IMR-90 (cell line): ENCODE data around the gene THBS1.

Source experiments
- BHLHE40 ChIP-seq: fragments of 150-350 bp; IDR thresholded peaks from 2 replicates; pipeline ENCODE4 v1.6.1; 2016; ENCODE audit warnings: mild to moderate bottlenecking, low read depth, low read length
- CEBPB ChIP-seq: IDR thresholded peaks from 2 replicates; pipeline ENCODE4 v1.6.1; 2012; ENCODE audit warnings: low read depth, low read length, improper control_type of control experiment
- CHD1 ChIP-seq: IDR thresholded peaks from 2 replicates; pipeline ENCODE4 v1.6.1; 2012; ENCODE audit warnings: low read depth, low read length, improper control_type of control experiment
- FOS ChIP-seq: fragments of 150-350 bp; IDR thresholded peaks from 2 replicates; pipeline ENCODE4 v1.6.1; 2016; ENCODE audit warnings: low read depth, low read length
- MAFK ChIP-seq: IDR thresholded peaks from 2 replicates; pipeline ENCODE4 v1.6.1; 2012; ENCODE audit warnings: low read depth, low read length, improper control_type of control experiment
- MAZ ChIP-seq: IDR thresholded peaks from 2 replicates; pipeline ENCODE4 v1.6.1; 2012; ENCODE audit warnings: low read depth, mild to moderate bottlenecking, low read length, improper control_type of control experiment, moderate library complexity, borderline replicate concordance
- POLR2A ChIP-seq: IDR thresholded peaks from 2 replicates; pipeline ENCODE4 v1.6.1; 2012; ENCODE audit warnings: mild to moderate bottlenecking, low read depth, low read length
- RAD21 ChIP-seq: IDR thresholded peaks from 2 replicates; pipeline ENCODE4 v1.6.1; 2012; ENCODE audit warnings: low read length, improper control_type of control experiment
- RCOR1 ChIP-seq: IDR thresholded peaks from 2 replicates; pipeline ENCODE4 v1.6.1; 2012; ENCODE audit warnings: mild to moderate bottlenecking, low read length, improper control_type of control experiment; ENCODE audit not compliant: insufficient replicate concordance
- SMC3 ChIP-seq: fragments of 150-350 bp; IDR thresholded peaks from 2 replicates; pipeline ENCODE4 v1.6.1; 2016; ENCODE audit warnings: low read depth, mild to moderate bottlenecking, antibody characterized with exemption, low read length, moderate library complexity
- TF ChIP-seq, protein P1 (sequence below): conservative IDR thresholded peaks from 2 replicates; pipeline ENCODE4 v1.5.1; 2012; ENCODE audit warnings: mild to moderate bottlenecking, low read depth, low read length, improper control_type of control experiment

GRCh38 chr15:39552556-39552955 is 28.3 kb upstream of the THBS1 start:
- TF ChIP-seq, protein P1, sequence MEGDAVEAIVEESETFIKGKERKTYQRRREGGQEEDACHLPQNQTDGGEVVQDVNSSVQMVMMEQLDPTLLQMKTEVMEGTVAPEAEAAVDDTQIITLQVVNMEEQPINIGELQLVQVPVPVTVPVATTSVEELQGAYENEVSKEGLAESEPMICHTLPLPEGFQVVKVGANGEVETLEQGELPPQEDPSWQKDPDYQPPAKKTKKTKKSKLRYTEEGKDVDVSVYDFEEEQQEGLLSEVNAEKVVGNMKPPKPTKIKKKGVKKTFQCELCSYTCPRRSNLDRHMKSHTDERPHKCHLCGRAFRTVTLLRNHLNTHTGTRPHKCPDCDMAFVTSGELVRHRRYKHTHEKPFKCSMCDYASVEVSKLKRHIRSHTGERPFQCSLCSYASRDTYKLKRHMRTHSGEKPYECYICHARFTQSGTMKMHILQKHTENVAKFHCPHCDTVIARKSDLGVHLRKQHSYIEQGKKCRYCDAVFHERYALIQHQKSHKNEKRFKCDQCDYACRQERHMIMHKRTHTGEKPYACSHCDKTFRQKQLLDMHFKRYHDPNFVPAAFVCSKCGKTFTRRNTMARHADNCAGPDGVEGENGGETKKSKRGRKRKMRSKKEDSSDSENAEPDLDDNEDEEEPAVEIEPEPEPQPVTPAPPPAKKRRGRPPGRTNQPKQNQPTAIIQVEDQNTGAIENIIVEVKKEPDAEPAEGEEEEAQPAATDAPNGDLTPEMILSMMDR: no peak
- no peak for TF ChIP-seq MAFK
- no peak for TF ChIP-seq POLR2A
- TF ChIP-seq FOS: no peak
- no peak for TF ChIP-seq SMC3
- no peak for TF ChIP-seq BHLHE40
- TF ChIP-seq CHD1: no peak
- no peak for TF ChIP-seq RCOR1
- no peak for TF ChIP-seq CEBPB
- no peak for TF ChIP-seq MAZ
- TF ChIP-seq RAD21: no peak
